Measurements from ENCODE around the gene SPOCD1. TPM values are rescaled to one million over a fixed set of nuclear protein-coding genes. Genes with fewer than 3 reads are reported as not detected.
"Not testable (repeated sequence)": the region's sequence is repeated elsewhere in the genome, so short reads cannot be mapped to it uniquely, and the experiment has no call there.

Gene SPOCD1
- total RNA-seq, 1 experiment from 2014 or later, result 5.7 TPM

GRCh38 chr1:31828926-31829690 is 13.3 kb upstream of the SPOCD1 start:
- DNase-seq (ENCODE audit: low spot score), result no peak

GRCh38 chr1:31828341-31828740 is 12.5 kb upstream of the SPOCD1 start:
- DNase-seq (ENCODE audit: low spot score), result no peak

DNA sequence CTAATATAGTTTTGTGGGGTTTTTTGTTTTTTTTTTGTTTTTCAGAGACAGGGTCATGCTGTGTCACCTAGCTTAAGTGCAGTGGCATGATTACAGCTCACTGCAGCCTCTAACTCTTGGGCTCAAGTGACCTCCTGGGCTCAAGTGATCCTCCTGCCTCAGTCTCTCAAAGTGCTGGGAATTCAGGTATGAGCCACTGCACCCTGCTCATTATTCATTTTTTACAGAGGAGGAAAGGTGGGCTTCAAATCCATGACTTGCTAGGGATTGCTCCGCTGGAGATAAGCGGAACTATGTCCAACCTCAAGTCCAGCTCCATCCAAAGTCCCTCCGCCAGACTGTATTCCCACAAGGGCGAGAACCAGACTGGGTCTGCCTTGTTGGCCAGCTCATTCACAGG is 8.0 kb upstream of the SPOCD1 start:
- no peak for DNase-seq (ENCODE audit: low spot score)

DNA sequence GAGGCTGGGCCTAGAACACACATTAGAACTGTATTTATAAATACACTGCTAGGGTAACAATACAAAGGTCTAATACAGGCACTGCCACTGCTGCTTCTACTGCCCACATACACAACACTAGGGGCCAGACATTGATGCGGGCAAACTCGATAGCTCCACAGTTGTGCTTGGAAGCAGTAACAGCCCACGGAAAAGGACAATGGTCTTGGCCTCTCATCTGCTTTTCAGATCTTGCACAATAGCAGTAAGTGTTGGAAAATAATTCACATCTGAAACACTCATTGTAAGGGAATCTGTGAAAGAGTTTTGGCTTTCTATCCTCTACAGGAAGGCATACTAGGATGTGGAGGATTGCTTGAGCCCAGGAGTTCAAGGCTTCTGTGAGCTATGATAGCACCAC is 6.9 kb upstream of the SPOCD1 start:
- no peak for DNase-seq (ENCODE audit: low spot score)

DNA sequence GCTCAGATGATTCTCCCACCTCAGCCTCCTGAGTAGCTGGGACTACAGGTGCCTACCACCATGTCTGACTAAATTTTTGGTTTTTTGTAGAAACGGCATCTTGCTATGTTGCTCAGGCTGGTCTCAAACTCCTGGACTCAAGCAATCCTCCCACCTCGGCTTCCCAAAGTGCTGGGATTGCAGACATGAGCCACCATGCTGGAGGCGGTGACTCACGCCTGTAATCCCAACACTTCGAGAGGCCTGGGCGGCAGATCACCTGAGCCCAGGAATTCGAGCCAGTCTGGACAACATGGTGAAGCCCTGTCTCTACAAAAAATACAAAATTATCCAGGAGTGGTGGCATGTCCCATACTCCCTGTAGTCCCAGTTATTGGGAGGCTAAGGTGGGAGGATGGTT is 4.4 kb upstream of the SPOCD1 start:
- not testable (repeated sequence) for DNase-seq (ENCODE audit: low spot score)

- no peak for DNase-seq (ENCODE audit: low spot score)
These were observed 2.4 kb upstream of the SPOCD1 start for GRCh38 chr1:31818206-31818605.

- DNase-seq (ENCODE audit: low spot score), result not testable (repeated sequence)
These were observed 1.1 kb upstream of the SPOCD1 start for GRCh38 chr1:31816947-31817346.

- DNase-seq (ENCODE audit: low spot score), result not testable (repeated sequence)
These were observed 679 bp upstream of the SPOCD1 start for GRCh38 chr1:31816501-31816900.

DNA sequence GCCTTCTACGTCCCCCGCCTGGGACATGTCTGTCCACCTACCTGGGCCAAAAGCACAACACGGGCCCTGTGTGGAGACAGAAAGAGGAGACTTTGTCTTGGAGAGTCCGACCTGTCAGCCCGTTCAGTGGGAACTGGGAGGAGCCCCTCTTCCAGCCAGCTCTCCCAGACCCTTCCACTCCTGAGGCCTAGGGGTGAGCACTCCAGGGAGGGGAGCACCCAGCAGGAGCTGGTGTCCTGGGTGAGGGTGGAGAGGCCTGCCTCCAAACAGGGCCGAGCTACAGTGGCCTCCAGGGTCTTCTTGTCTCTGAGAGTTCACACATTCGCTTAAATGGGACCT is 546 bp downstream of the SPOCD1 start:
- no peak for DNase-seq (ENCODE audit: low spot score)

- DNase-seq (ENCODE audit: low spot score), result no peak
These were observed 1.1 kb downstream of the SPOCD1 start for GRCh38 chr1:31814631-31815306.

DNA sequence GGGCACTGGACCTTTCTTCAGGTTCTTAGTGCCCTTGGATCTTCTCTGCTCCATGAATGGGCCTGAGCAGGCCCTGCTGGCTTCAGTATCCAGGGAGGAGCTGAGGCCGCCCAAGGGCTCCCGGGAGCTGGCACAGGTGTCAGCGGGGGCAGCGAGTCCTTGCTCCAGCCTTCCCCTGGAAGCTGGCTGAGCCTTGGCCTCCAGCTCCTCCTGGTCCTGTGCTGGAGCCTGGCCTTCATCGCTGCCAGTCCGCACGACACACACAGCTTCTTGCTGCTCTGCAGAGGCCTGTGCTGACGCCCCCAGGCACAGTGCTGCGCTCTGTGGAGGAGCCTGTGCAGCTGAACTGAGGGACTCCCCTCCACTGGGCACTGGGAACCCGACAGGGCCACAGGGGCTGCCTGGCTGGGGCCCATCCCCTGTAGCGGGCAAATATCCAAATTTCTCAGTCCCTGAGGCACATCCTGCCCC is 1.7 kb downstream of the SPOCD1 start:
- DNase-seq (ENCODE audit: low spot score), result no peak

DNA sequence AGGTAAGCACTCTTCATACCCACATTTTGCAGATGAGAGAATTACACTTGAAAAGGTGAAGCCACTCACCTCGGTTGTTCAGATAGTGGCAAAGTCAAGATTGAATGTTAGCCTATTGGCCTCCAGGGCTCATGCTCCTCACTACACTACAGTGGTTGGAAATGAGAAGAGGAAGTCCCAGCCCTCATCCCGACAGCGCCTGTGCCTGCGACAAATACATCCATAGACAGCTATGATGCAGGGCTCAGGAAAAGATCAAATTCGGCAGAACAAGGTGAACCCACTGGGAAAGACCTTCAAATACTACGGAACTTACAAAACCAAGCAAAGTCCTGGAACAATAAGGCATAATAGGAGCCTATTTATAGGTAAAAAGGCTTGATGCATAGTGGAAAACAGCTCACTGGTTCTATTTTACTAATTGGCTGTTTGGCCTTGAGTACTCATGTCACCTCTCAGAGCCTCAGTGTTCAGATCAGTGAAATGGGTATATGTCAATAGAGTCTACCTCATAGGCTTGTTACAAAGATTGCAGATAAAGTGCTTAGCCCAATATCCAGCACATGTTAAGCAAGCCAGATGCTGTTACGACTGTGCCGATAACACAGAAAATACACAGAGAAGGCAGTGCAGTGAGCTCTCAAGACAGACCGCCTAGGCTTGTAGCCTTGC is 3.5 kb downstream of the SPOCD1 start:
- no peak for DNase-seq (ENCODE audit: low spot score)

- no peak for DNase-seq (ENCODE audit: low spot score)
These were observed 4.2 kb downstream of the SPOCD1 start for GRCh38 chr1:31811605-31812004.

- no peak for DNase-seq (ENCODE audit: low spot score)
These were observed 6.1 kb downstream of the SPOCD1 start for GRCh38 chr1:31809698-31810097.

DNA sequence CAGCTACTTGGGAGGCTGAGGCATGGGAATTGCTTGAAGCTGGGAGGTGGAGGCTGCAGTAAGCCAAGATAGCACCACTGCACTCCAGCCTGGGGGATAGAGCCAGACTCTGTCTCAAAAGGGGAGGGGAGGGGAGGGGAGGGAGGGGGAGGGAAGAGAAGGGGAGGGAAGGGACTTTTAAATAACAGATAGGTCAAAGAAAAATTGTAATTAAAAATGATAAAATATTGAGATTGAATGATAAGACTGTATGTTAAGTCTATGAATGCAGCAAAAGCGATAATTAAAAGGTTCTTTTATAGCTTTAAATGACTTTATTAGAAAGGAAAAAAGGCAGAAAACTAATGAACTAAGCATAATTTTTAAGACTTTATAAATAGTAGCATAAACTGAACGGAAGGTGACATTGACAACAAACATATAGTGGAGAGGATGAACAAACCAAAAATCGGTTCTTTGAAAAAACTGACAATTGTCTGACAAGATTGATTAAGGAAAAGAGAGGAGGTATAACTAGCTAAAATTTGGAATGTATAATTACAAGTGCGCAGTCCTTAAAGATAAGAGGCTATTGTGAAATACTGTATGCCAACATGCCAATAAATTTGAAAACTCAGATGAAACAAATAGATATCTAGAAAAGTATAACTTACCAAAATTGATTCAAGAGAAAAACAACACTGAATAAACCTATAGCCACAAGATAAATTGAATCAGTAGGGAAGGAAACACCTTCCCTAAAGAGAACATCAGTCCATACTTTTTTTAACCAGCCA is 8.4 kb downstream of the SPOCD1 start:
- DNase-seq (ENCODE audit: low spot score), result no peak

- DNase-seq (ENCODE audit: low spot score), result no peak
These were observed 10.5 kb downstream of the SPOCD1 start for GRCh38 chr1:31805318-31805717.

- DNase-seq (ENCODE audit: low spot score), result no peak
These were observed 11.7 kb downstream of the SPOCD1 start for GRCh38 chr1:31804098-31804497.

DNA sequence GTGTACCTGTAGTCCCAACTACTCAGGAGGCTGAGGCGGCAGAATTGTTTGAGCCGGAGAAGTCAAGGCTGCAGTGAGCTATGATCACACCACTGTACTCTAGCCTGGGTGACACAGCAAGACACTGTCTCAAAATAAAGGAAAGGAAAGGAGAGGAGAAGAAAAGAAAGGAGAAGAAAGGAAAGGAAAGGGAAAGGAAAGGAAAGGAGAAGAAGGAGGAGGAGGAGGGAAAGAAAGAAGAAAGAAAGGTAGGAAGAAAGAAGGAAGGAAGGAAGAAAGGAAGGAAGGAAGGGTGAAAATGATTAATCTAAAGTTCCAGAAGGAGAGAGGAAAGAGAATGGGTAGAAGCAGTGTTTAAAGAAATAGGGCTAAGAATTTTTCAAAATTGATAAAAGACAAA is 12.2 kb downstream of the SPOCD1 start:
- no peak for DNase-seq (ENCODE audit: low spot score)

DNA sequence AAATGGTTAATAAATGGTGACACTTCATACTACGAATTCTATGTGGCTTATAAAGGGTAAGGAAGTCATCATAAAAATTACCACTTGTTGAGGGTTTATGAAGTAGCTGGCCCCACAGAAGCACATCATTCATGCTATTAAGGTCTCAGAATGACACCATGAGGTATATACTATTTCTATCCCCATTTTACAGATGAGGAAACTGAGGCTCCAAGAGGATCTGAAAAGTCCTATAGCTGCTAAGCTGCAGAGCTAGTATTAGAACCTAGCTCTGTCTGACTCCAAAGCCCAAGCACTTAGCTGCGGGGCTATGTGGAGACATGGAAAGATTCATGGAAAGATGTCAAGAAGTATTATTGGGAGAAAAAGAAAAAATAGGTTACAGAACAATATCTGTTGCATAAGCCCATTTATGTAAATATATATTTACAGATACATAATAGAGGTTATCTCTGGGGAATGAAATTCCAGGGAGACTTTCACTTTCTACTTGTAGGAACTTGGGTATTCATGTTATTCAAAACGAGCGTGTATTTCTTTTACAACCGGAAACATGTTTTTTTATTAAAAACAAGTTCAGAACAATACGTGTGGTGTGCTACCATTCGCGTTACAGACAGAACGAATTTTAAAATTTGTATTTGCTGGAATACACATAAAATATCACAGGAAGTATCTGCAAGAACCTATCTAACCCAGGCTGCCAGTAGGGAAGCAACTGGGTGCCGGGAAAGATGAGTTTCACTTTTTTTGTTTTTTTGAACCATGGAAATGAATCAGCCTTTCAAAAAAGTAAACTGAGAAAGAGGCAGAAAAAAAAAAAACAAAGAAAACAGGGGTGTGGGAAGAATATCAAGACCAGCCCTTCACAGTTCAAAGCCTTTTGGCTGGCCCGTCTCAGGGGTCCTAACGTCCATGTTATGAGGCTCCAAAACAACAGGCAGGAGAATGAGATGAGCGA is 13.4 kb downstream of the SPOCD1 start:
- no peak for DNase-seq (ENCODE audit: low spot score)

DNA sequence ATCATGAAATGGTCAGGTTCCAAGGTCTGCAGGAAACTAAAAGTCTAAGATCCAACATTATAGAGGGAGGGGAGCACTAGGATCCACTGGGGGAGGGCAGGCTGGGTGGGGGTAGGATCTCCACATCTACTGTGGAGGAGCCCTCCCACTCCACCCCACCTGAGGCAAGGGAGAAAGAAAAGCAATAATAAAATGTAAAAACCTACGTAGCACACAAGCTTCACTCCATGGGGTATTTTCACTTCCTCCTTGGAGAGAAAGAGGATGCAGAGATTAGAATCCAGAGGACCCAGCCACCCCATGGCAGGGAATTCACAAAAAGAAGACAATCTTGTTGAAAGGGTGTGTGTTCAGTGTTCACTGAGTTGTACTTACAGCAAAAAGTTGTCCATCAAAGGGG is 14.4 kb downstream of the SPOCD1 start:
- DNase-seq (ENCODE audit: low spot score), result no peak

DNA sequence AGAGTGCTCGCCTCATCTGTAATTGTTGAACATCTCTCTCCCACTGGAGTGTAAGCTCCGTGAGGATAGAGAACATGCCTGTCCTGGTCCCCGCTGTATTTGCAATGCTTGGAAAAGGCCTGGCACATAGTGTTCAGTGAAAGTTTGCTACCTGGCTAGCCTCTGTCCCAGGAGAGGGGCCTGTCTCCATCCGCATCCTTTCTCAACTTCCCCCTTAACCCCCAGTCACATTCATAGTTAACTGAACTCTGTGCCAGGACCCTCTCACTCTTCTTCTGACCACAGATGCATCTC is 15.2 kb downstream of the SPOCD1 start:
- DNase-seq (ENCODE audit: low spot score), result no peak

Measured in A172 (cell line).